Retinal pigment epithelial cell (primary cell): Measurements from ENCODE around the gene LILRA5.
"Not testable (repeated sequence)": the region's sequence is repeated elsewhere in the genome, so short reads cannot be mapped to it uniquely, and the experiment has no call there.

Experiments used
- DNase-seq: peaks from one replicate; pipeline ENCODE4 v3.0.0-alpha.2; 2010; ENCODE audit warnings: low read depth
- H3K4me3 ChIP-seq: 2 replicates; pipeline ENCODE4 v1.5.1; 2011; ENCODE audit warnings: mild to moderate bottlenecking, low read length, control low read depth, moderate library complexity
- CTCF ChIP-seq: conservative IDR thresholded peaks from 2 replicates; pipeline ENCODE4 v1.5.1; 2011; ENCODE audit warnings: low read depth, low read length, control low read depth, inconsistent platforms

Gene LILRA5

GRCh38 chr19:54273821-54274220, 39.1 kb downstream of the LILRA5 start:
- TF ChIP-seq CTCF = no peak
- no peak for DNase-seq
- H3K4me3 ChIP-seq = no peak overlapping the region

- DNase-seq, H3K4me3 ChIP-seq: not testable (repeated sequence)
Measured at GRCh38 chr19:54272181-54272580, 40.8 kb downstream of the LILRA5 start.

- not testable (repeated sequence) for DNase-seq, H3K4me3 ChIP-seq
Measured at GRCh38 chr19:54271587-54271986, 41.4 kb downstream of the LILRA5 start.

- TF ChIP-seq CTCF = no peak
- no peak for DNase-seq
- no peak overlapping the region for H3K4me3 ChIP-seq
Measured at GRCh38 chr19:54271106-54271505, 41.9 kb downstream of the LILRA5 start.

GRCh38 chr19:54268936-54269335, 44.0 kb downstream of the LILRA5 start:
- no peak for TF ChIP-seq CTCF
- DNase-seq = no peak
- no peak overlapping the region for H3K4me3 ChIP-seq

- TF ChIP-seq CTCF = peak; percentile 84
- no peak overlapping the region for H3K4me3 ChIP-seq
- peak; percentile 9 for DNase-seq
Measured at GRCh38 chr19:54266133-54266532, 46.8 kb downstream of the LILRA5 start.

GRCh38 chr19:54262470-54262869, 50.5 kb downstream of the LILRA5 start:
- DNase-seq = no peak
- no peak overlapping the region for H3K4me3 ChIP-seq
- no peak for TF ChIP-seq CTCF

- TF ChIP-seq CTCF = no peak
- H3K4me3 ChIP-seq = no peak overlapping the region
- DNase-seq = no peak
Measured at GRCh38 chr19:54262066-54262465, 50.9 kb downstream of the LILRA5 start.

GRCh38 chr19:54257116-54257480, 55.9 kb downstream of the LILRA5 start, which contains the start of gene LILRB5:
LILRB5 (minus strand) TSS chr19:54257273; CDS start chr19:54257193, 80 bp downstream.
- no peak for TF ChIP-seq CTCF

More at GRCh38 chr19:54257116-54257480, 55.9 kb downstream of the LILRA5 start, which contains the start of gene LILRB5:
- no peak within 1 kb of the TSS for H3K4me3 ChIP-seq
- no peak for DNase-seq
